ENCODE results near the gene SLC5A9.
A peak's percentile ranks its signal among the peaks of the same experiment; 100 is the strongest.
"Not testable (repeated sequence)": the region's sequence is repeated elsewhere in the genome, so short reads cannot be mapped to it uniquely, and the experiment has no call there.

The SLC5A9 gene

GRCh38 chr1:48284696-48285420 is 62.3 kb downstream of the SLC5A9 start:
- not testable (repeated sequence) for H3K4me3 ChIP-seq (ENCODE audit: low read depth, low read length); H3K27ac ChIP-seq; H3K36me3 ChIP-seq; DNase-seq; H3K9me3 ChIP-seq (ENCODE audit: severe bottlenecking); H3K27me3 ChIP-seq (ENCODE audit: insufficient read depth, low read depth, severe bottlenecking)
- TF ChIP-seq CTCF (IDR thresholded peaks at IDR 0.05; ENCODE audit: low read depth, low read length), result peak; percentile 29; the same call in 1 of the 2 replicates

- no peak for TF ChIP-seq CTCF (IDR thresholded peaks at IDR 0.05; ENCODE audit: low read depth, low read length)
- no peaks in the 10 kb centered on the region for H3K9me3 ChIP-seq (ENCODE audit: severe bottlenecking)
- DNase-seq, result no peak
- no peak overlapping the region for H3K27ac ChIP-seq
- no peaks in the 10 kb centered on the region for H3K27me3 ChIP-seq (ENCODE audit: insufficient read depth, low read depth, severe bottlenecking)
- no peaks in the 10 kb centered on the region for H3K36me3 ChIP-seq
- no peak overlapping the region for H3K4me3 ChIP-seq (ENCODE audit: low read depth, low read length)
Measured at GRCh38 chr1:48285525-48285924, 63.0 kb downstream of the SLC5A9 start.

- no peaks in the 10 kb centered on the region for H3K36me3 ChIP-seq
- no peak for TF ChIP-seq CTCF (IDR thresholded peaks at IDR 0.05; ENCODE audit: low read depth, low read length)
- no peak overlapping the region for H3K27ac ChIP-seq
- no peak overlapping the region for H3K4me3 ChIP-seq (ENCODE audit: low read depth, low read length)
- H3K27me3 ChIP-seq (ENCODE audit: insufficient read depth, low read depth, severe bottlenecking), result no peaks in the 10 kb centered on the region
- DNase-seq, result no peak
- no peaks in the 10 kb centered on the region for H3K9me3 ChIP-seq (ENCODE audit: severe bottlenecking)
Measured at GRCh38 chr1:48291421-48291820, 68.9 kb downstream of the SLC5A9 start.

- Histone ChIP-seq H3K27ac (no peak overlapping the region), H3K4me3 (ENCODE audit: low read depth, low read length) (no peak overlapping the region), H3K27me3 (ENCODE audit: insufficient read depth, low read depth, severe bottlenecking) (no peaks in the 10 kb centered on the region), H3K9me3 (ENCODE audit: severe bottlenecking) (no peaks in the 10 kb centered on the region), H3K36me3 (no peaks in the 10 kb centered on the region)
- DNase-seq, result no peak
- no peak for TF ChIP-seq CTCF (IDR thresholded peaks at IDR 0.05; ENCODE audit: low read depth, low read length)
Measured at GRCh38 chr1:48292706-48293105, 70.2 kb downstream of the SLC5A9 start.

- H3K27me3 ChIP-seq (ENCODE audit: insufficient read depth, low read depth, severe bottlenecking); H3K9me3 ChIP-seq (ENCODE audit: severe bottlenecking); H3K4me3 ChIP-seq (ENCODE audit: low read depth, low read length); H3K36me3 ChIP-seq; H3K27ac ChIP-seq; DNase-seq: not testable (repeated sequence)
Measured at GRCh38 chr1:48294094-48294493, 71.6 kb downstream of the SLC5A9 start.

- Histone ChIP-seq H3K4me3 (ENCODE audit: low read depth, low read length) (no peak overlapping the region), H3K9me3 (ENCODE audit: severe bottlenecking) (no peaks in the 10 kb centered on the region), H3K27me3 (ENCODE audit: insufficient read depth, low read depth, severe bottlenecking) (no peaks in the 10 kb centered on the region), H3K36me3 (no peaks in the 10 kb centered on the region), H3K27ac (no peak overlapping the region)
- DNase-seq, result no peak
- no peak for TF ChIP-seq CTCF (IDR thresholded peaks at IDR 0.05; ENCODE audit: low read depth, low read length)
Measured at GRCh38 chr1:48294656-48295055, 72.1 kb downstream of the SLC5A9 start.

Measured in WERI-Rb-1 (cell line).